ENCODE measurements around the gene MOCS3.
A peak's percentile ranks its signal among the peaks of the same experiment; 100 is the strongest.
"Not testable (repeated sequence)": the region's sequence is repeated elsewhere in the genome, so short reads cannot be mapped to it uniquely, and the experiment has no call there.

Gene MOCS3

DNA sequence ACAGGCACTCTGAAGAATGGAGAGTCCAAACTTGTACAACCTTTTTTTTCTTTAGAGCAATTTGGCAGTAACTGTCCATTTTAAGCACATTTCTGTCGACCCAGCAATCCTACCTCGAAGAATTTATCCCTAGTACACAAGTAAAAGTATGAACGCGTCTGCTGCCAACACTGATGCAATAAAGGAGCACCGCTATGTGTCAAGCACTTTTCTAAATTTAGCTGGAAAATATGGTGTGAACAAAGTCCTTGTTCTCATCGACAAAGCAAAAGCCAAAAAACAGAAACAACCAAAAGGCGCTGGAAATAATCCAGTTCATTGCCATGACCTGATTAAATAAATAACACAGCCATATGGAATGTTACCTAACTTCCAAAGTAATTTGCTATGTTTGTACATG is 1.3 kb upstream of the MOCS3 start:
- H3K36me3 Mint-ChIP-seq (ENCODE audit: low read depth) = peaks cover 30% of the 10 kb centered on the region
- DNase-seq (ENCODE audit: low spot score) = no peak
- peaks cover 31% of the 10 kb centered on the region for H3K4me1 Mint-ChIP-seq (ENCODE audit: low read depth)
- H3K9me3 Mint-ChIP-seq = no peaks in the 10 kb centered on the region
- H3K4me3 Mint-ChIP-seq = peak overlapping the region; percentile 96
- no peaks in the 10 kb centered on the region for H3K27me3 Mint-ChIP-seq (ENCODE audit: low read depth)
- H3K27ac Mint-ChIP-seq = peak overlapping the region; percentile 97

- DNase-seq (ENCODE audit: low spot score) = peak; percentile 83
- no peaks in the 10 kb centered on the region for H3K9me3 Mint-ChIP-seq
- H3K4me3 Mint-ChIP-seq = peak within 1 kb of the TSS; percentile 96
- H3K4me1 Mint-ChIP-seq (ENCODE audit: low read depth) = peaks cover 31% of the 10 kb centered on the region
- peak within 1 kb of the TSS; percentile 97 for H3K27ac Mint-ChIP-seq
- no peaks in the 10 kb centered on the region for H3K27me3 Mint-ChIP-seq (ENCODE audit: low read depth)
- H3K36me3 Mint-ChIP-seq (ENCODE audit: low read depth) = peaks cover 28% of the 10 kb centered on the region
Observed at GRCh38 chr20:50957798-50958614, 612 bp upstream of the MOCS3 start, which contains the start of gene DPM1. DPM1 (minus strand) TSS chr20:50958532; CDS start chr20:50958523, 9 bp downstream.

GRCh38 chr20:50959543-50960126 is 1.0 kb downstream of the MOCS3 start:
- no peaks in the 10 kb centered on the region for H3K9me3 Mint-ChIP-seq
- H3K36me3 Mint-ChIP-seq (ENCODE audit: low read depth) = peaks cover 16% of the 10 kb centered on the region
- no peak for DNase-seq (ENCODE audit: low spot score)
- H3K4me3 Mint-ChIP-seq = peak overlapping the region; percentile 96
- peak overlapping the region; percentile 97 for H3K27ac Mint-ChIP-seq
- H3K4me1 Mint-ChIP-seq (ENCODE audit: low read depth) = peaks cover 27% of the 10 kb centered on the region
- no peaks in the 10 kb centered on the region for H3K27me3 Mint-ChIP-seq (ENCODE audit: low read depth)

GRCh38 chr20:50967586-50967985 is 9.0 kb downstream of the MOCS3 start:
- Mint-ChIP-seq H3K36me3 (ENCODE audit: low read depth) (no peaks in the 10 kb centered on the region), H3K4me3 (no peak overlapping the region), H3K4me1 (ENCODE audit: low read depth) (no peaks in the 10 kb centered on the region), H3K27me3 (ENCODE audit: low read depth) (no peaks in the 10 kb centered on the region), H3K9me3 (no peaks in the 10 kb centered on the region), H3K27ac (no peak overlapping the region)
- DNase-seq (ENCODE audit: low spot score) = no peak

DNA sequence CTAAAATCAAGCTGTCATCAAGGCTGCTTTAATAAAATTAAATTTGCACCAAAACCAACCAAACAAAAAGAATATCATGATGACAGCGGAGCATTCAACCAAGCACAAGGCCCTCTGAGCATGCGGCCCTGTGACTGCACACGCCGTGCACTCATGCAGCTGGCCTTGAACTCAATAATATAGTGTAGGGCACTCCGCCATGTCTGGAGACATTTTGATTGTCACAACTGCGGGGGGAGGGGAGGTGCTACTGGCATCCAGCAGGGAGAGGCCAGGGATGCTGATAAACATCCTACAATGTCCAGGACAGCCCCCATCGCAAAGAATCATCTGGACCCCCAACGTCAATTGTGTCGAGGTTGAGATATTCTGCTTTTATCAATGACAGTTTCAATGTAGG is 9.7 kb downstream of the MOCS3 start:
- Mint-ChIP-seq H3K27me3 (ENCODE audit: low read depth) (no peaks in the 10 kb centered on the region), H3K4me3 (no peak overlapping the region), H3K4me1 (ENCODE audit: low read depth) (no peaks in the 10 kb centered on the region), H3K36me3 (ENCODE audit: low read depth) (no peaks in the 10 kb centered on the region), H3K9me3 (no peaks in the 10 kb centered on the region), H3K27ac (no peak overlapping the region)
- DNase-seq (ENCODE audit: low spot score) = no peak

DNA sequence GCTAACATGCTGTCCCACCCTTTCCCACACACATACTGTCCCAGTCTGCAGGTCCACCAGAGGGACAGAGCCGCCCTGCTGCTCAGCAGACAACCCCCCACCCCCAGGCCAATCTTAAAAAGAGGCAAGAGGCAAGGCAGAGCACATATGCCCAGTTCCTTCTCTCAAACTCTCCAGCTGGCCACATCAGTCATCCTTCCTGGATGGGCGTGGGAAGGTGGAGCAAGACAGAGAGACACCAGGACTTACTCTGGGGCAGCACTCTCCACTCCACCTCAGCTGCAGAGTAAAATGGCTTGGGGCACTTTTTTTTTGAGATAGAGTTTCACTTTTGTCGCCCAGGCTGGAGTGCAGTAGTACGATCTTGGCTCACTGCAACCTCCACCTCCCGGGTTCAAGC is 10.8 kb downstream of the MOCS3 start:
- H3K27me3 Mint-ChIP-seq (ENCODE audit: low read depth) = no peaks in the 10 kb centered on the region
- no peak overlapping the region for H3K27ac Mint-ChIP-seq
- DNase-seq (ENCODE audit: low spot score) = no peak
- no peaks in the 10 kb centered on the region for H3K4me1 Mint-ChIP-seq (ENCODE audit: low read depth)
- H3K36me3 Mint-ChIP-seq (ENCODE audit: low read depth) = no peaks in the 10 kb centered on the region
- H3K9me3 Mint-ChIP-seq = no peaks in the 10 kb centered on the region
- no peak overlapping the region for H3K4me3 Mint-ChIP-seq

DNA sequence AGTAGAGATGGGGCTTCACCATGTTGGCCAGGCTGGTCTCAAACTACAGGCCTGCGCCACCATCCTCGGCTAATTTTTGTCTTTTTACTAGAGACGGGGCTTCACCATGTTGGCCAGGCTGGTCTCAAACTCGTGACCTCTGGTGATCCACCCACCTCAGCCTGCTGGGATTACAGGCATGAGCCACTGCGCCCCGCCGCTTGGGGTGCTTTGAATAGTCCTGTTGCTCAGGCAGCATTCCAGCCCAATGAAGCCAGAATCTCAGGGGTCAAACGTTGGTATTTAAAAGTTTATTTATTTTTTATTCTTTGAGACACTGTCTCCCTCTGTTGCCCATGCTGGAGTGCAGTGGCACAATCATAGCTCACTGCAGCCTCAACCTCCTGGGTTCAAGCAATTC is 11.3 kb downstream of the MOCS3 start:
- no peaks in the 10 kb centered on the region for H3K36me3 Mint-ChIP-seq (ENCODE audit: low read depth)
- H3K4me1 Mint-ChIP-seq (ENCODE audit: low read depth) = no peaks in the 10 kb centered on the region
- DNase-seq (ENCODE audit: low spot score) = no peak
- no peaks in the 10 kb centered on the region for H3K27me3 Mint-ChIP-seq (ENCODE audit: low read depth)
- H3K9me3 Mint-ChIP-seq = no peaks in the 10 kb centered on the region
- no peak overlapping the region for H3K27ac Mint-ChIP-seq
- H3K4me3 Mint-ChIP-seq = no peak overlapping the region

DNA sequence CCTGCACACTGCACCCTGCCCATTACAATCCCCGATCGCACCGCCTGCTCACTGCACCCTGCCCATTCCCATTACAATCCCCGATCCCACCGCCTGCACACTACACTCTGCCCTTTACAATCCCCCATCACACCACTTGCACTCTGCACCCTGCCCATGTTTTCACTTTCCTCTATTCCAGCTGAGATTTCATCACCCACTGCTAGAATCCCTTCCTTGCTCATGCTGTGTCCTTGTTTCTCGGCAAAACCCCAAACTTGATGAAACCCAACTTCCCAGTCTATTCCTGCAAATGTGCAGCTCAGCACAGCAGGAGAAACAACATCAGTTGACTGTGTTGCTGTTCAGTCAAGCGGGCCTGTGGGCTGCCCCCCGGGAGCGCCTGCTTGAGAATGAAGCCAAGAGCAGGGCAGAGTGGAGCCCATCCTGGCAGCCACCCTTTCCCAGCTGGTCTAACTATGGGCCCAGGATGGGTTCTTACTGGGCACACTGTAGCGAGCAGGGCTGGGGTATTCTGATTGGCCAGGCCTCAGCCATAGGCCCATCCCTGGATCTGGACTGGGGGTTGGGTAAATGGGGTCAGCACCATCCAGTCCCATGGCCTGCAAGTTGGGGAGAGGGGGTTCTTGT is 17.2 kb downstream of the MOCS3 start:
- no peaks in the 10 kb centered on the region for H3K36me3 Mint-ChIP-seq (ENCODE audit: low read depth)
- no peak overlapping the region for H3K4me3 Mint-ChIP-seq
- H3K27ac Mint-ChIP-seq = no peak overlapping the region
- H3K9me3 Mint-ChIP-seq = no peaks in the 10 kb centered on the region
- no peak for DNase-seq (ENCODE audit: low spot score)
- peaks cover 6% of the 10 kb centered on the region for H3K27me3 Mint-ChIP-seq (ENCODE audit: low read depth)
- H3K4me1 Mint-ChIP-seq (ENCODE audit: low read depth) = peaks cover 2% of the 10 kb centered on the region

- H3K36me3 Mint-ChIP-seq (ENCODE audit: low read depth) = no peaks in the 10 kb centered on the region
- peaks cover 6% of the 10 kb centered on the region for H3K27me3 Mint-ChIP-seq (ENCODE audit: low read depth)
- DNase-seq (ENCODE audit: low spot score) = no peak
- H3K4me1 Mint-ChIP-seq (ENCODE audit: low read depth) = peaks cover 2% of the 10 kb centered on the region
- H3K27ac Mint-ChIP-seq = no peak overlapping the region
- no peak overlapping the region for H3K4me3 Mint-ChIP-seq
- no peaks in the 10 kb centered on the region for H3K9me3 Mint-ChIP-seq
Observed at GRCh38 chr20:50977066-50978021, 18.7 kb downstream of the MOCS3 start.

- not testable (repeated sequence) for H3K4me1 Mint-ChIP-seq (ENCODE audit: low read depth); H3K27me3 Mint-ChIP-seq (ENCODE audit: low read depth); H3K36me3 Mint-ChIP-seq (ENCODE audit: low read depth); H3K9me3 Mint-ChIP-seq; H3K27ac Mint-ChIP-seq; H3K4me3 Mint-ChIP-seq; DNase-seq (ENCODE audit: low spot score)
Observed at GRCh38 chr20:50978533-50978932, 19.9 kb downstream of the MOCS3 start.

DNA sequence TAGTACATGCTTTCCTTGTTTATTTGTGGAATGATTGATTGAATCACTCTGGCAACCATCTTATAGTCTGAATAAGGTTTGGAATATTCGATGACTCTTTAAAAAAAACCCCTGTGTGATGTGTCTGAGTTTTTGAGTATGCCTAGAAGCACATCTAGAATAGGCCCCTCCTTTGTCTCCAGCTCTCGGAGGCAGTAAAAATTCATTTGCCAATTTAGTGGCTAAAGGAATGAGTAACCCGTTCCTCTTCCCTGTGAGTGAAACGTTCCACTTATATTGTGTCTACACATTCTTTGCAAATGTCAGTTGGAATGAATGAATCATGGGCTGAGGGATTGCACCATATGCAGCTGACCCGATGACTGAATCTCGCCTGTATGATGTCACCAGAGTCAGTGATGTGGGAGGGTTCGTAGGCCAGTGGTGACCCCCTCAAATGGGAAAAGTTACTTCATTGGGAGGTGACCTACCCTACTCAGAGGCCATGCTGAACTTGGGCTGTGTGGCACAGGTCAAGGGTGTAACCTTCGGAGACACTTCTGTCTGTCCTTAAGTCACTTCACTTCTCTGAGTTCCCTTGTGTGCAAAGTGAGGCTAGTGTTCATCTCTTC is 21.6 kb downstream of the MOCS3 start:
- Mint-ChIP-seq H3K4me3 (no peak overlapping the region), H3K27me3 (ENCODE audit: low read depth) (peaks cover 6% of the 10 kb centered on the region), H3K9me3 (no peaks in the 10 kb centered on the region), H3K36me3 (ENCODE audit: low read depth) (no peaks in the 10 kb centered on the region), H3K4me1 (ENCODE audit: low read depth) (peaks cover 2% of the 10 kb centered on the region), H3K27ac (no peak overlapping the region)
- peak; percentile 73 for DNase-seq (ENCODE audit: low spot score)

DNA sequence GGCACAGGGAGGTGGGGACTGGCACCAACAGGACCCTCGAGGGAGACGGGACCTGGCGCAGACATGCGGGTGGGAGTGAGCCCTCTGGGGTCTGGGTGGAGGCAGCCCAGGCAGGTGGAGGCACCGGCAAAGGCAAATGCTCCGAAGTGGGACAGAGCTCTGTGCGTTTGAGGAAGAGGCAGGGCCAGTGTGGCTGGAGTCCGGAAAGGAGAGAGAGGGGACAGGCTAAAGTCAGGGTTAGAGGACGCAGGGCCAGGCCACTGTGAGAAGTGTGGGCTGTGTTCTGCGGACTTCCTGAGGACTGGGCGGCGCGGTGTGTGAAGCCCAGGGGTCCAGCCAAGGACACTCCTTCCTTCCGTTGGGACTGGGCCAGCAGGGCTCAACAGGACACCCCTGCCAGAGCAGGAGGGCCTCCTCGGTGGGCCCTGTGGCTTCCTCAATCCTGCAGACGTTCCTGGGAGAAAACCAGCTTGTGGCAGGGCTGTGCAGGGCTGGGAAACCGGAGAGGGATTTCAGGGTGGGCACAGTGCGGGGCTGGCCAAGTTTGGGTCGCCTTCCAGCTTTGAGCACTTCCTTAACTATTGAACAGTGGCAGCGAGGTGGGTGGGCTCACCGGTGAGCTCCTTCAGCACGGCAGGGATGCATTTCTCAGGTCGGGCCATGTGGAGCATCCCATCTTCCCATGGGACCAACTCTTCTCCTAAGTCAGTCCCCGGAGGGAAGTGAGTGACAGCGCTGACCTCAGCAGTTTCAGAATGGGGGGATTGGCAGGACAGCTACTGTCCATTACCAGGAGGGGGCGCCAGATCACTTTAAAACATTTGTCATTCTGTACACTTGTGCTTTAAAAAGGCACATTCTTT is 22.5 kb downstream of the MOCS3 start:
- no peak overlapping the region for H3K4me3 Mint-ChIP-seq

GRCh38 chr20:50981714-50982048 is 23.1 kb downstream of the MOCS3 start:
- H3K36me3 Mint-ChIP-seq (ENCODE audit: low read depth) = no peaks in the 10 kb centered on the region
- H3K9me3 Mint-ChIP-seq = no peaks in the 10 kb centered on the region
- H3K4me1 Mint-ChIP-seq (ENCODE audit: low read depth) = peaks cover 2% of the 10 kb centered on the region
- no peak overlapping the region for H3K4me3 Mint-ChIP-seq
- no peak overlapping the region for H3K27ac Mint-ChIP-seq
- DNase-seq (ENCODE audit: low spot score) = no peak
- peaks cover 7% of the 10 kb centered on the region for H3K27me3 Mint-ChIP-seq (ENCODE audit: low read depth)

More for the DNA sequence above, 22.5 kb downstream of the MOCS3 start:
- DNase-seq (ENCODE audit: low spot score) = peak; percentile 38
- H3K4me1 Mint-ChIP-seq (ENCODE audit: low read depth) = peaks cover 2% of the 10 kb centered on the region
- no peaks in the 10 kb centered on the region for H3K9me3 Mint-ChIP-seq
- peaks cover 3% of the 10 kb centered on the region for H3K27me3 Mint-ChIP-seq (ENCODE audit: low read depth)
- no peak overlapping the region for H3K27ac Mint-ChIP-seq
- H3K36me3 Mint-ChIP-seq (ENCODE audit: low read depth) = no peaks in the 10 kb centered on the region
